Measurements from ENCODE around the gene CCR6.
"Not testable (repeated sequence)": the region's sequence is repeated elsewhere in the genome, so short reads cannot be mapped to it uniquely, and the experiment has no call there.

The CCR6 gene

GRCh38 chr6:167177271-167177670 lies 54.4 kb downstream of the CCR6 start:
- not testable (repeated sequence) for DNase-seq (ENCODE audit: low read depth)

- not testable (repeated sequence) for DNase-seq (ENCODE audit: low read depth)
Observed at GRCh38 chr6:167178896-167179655, 56.2 kb downstream of the CCR6 start.

- not testable (repeated sequence) for DNase-seq (ENCODE audit: low read depth)
Observed at GRCh38 chr6:167180086-167180485, 57.2 kb downstream of the CCR6 start.

GRCh38 chr6:167181351-167181750 lies 58.5 kb downstream of the CCR6 start:
- DNase-seq (ENCODE audit: low read depth) = not testable (repeated sequence)

GRCh38 chr6:167182913-167183314 lies 60.0 kb downstream of the CCR6 start:
- DNase-seq (ENCODE audit: low read depth) = not testable (repeated sequence)

GRCh38 chr6:167185101-167185500 lies 62.2 kb downstream of the CCR6 start:
- not testable (repeated sequence) for DNase-seq (ENCODE audit: low read depth)

- DNase-seq (ENCODE audit: low read depth) = not testable (repeated sequence)
Observed at GRCh38 chr6:167187275-167187674, 64.4 kb downstream of the CCR6 start.
